KMS-11 (cell line): ENCODE results near the gene KIAA0825.

Experiments
- H2AFZ ChIP-seq: fragments of 200-600 bp; sonication (generic); 2 replicates; pipeline ENCODE4 v1.6.1; 2016; ENCODE audit warnings: antibody characterized with exemption, mixed run types, low read depth
- H3K27ac ChIP-seq: fragments of 200-600 bp; sonication (generic); 2 replicates; pipeline ENCODE4 v1.6.1; 2016; ENCODE audit warnings: mild to moderate bottlenecking, mixed run types
- H3K27me3 ChIP-seq: fragments of 200-600 bp; sonication (generic); 2 replicates; pipeline ENCODE4 v1.6.1; 2017; ENCODE audit warnings: mild to moderate bottlenecking, low read depth, mixed run types, moderate library complexity; ENCODE audit not compliant: insufficient read depth
- H3K36me3 ChIP-seq: fragments of 200-600 bp; sonication (generic); 2 replicates; pipeline ENCODE4 v1.6.1; 2017; ENCODE audit warnings: mild to moderate bottlenecking, mixed run types; ENCODE audit not compliant: insufficient read depth
- H3K4me1 ChIP-seq: fragments of 200-600 bp; sonication (generic); 2 replicates; pipeline ENCODE4 v1.6.1; 2016; ENCODE audit warnings: mild to moderate bottlenecking, low read depth, mixed run types; ENCODE audit not compliant: poor library complexity, severe bottlenecking
- H3K4me2 ChIP-seq: fragments of 200-600 bp; sonication (generic); 2 replicates; pipeline ENCODE4 v1.7.0; 2016; ENCODE audit warnings: mild to moderate bottlenecking, mixed run types
- H3K4me3 ChIP-seq: fragments of 200-600 bp; sonication (generic); IDR thresholded peaks from 2 replicates; pipeline ENCODE4 v1.6.1; 2017; ENCODE audit warnings: low read depth, low read length, mixed read lengths; ENCODE audit not compliant: insufficient read depth
- H3K79me2 ChIP-seq: fragments of 200-600 bp; sonication (generic); 2 replicates; pipeline ENCODE4 v1.6.1; 2016; ENCODE audit warnings: low read depth, mixed run types; ENCODE audit not compliant: insufficient read depth
- H3K9ac ChIP-seq: fragments of 200-600 bp; sonication (generic); 2 replicates; pipeline ENCODE4 v1.6.1; 2016; ENCODE audit warnings: mild to moderate bottlenecking, mixed run types
- H4K20me1 ChIP-seq: fragments of 200-600 bp; sonication (generic); 2 replicates; pipeline ENCODE4 v1.6.1; 2016; ENCODE audit warnings: mild to moderate bottlenecking, mixed run types; ENCODE audit not compliant: insufficient read depth
- TF ChIP-seq, protein P1 (sequence below): fragments of 200-600 bp; sonication (generic); conservative IDR thresholded peaks from 2 replicates; pipeline ENCODE4 v1.6.1; 2017; ENCODE audit warnings: low read depth, mild to moderate bottlenecking, antibody characterized with exemption, low read length, moderate library complexity, mixed read lengths

KIAA0825 gene

DNA sequence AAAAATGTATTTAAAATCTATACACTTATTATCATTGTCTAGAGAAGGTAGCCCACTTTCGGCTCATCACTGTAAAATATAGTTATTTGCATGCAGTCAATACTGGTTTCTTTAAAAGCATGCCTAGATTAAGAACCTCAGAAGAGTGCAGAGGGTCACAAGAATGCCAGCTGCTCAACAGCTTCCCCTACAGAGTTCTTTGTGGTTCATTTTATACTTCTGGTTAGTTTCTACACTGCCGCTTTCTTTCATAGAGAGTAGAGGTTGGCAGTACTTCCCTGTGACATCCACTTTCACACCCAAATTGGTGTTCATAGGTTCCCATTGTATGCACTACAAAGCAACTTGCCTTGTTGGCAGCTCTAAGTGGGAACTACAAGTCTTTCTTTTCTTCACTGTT is 137.3 kb downstream of the KIAA0825 start:
- no peak overlapping the region for H3K27ac ChIP-seq
- H2AFZ ChIP-seq, result no peak overlapping the region
- TF ChIP-seq, protein P1, sequence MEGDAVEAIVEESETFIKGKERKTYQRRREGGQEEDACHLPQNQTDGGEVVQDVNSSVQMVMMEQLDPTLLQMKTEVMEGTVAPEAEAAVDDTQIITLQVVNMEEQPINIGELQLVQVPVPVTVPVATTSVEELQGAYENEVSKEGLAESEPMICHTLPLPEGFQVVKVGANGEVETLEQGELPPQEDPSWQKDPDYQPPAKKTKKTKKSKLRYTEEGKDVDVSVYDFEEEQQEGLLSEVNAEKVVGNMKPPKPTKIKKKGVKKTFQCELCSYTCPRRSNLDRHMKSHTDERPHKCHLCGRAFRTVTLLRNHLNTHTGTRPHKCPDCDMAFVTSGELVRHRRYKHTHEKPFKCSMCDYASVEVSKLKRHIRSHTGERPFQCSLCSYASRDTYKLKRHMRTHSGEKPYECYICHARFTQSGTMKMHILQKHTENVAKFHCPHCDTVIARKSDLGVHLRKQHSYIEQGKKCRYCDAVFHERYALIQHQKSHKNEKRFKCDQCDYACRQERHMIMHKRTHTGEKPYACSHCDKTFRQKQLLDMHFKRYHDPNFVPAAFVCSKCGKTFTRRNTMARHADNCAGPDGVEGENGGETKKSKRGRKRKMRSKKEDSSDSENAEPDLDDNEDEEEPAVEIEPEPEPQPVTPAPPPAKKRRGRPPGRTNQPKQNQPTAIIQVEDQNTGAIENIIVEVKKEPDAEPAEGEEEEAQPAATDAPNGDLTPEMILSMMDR, result no peak

DNA sequence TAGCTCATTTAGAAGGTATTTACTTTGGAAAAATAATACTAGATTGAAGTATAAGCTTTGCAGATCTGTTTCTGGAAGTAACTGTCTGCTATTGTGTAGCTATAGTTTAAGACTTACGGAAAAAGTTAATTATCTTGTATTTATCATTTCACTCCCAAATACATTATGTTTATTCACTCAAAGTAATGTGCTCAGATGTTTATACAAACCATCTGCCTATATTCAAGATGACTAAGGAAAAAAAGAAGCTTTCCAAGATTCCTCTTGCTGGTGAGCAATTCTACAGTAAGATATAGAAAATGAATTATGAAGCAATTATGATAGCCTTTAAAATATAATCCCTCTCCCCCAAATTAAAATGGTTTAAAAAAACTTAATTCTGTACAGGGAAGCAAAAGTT is 137.9 kb downstream of the KIAA0825 start:
- TF ChIP-seq, protein P1, result no peak
- no peaks in the 10 kb centered on the region for H3K79me2 ChIP-seq
- H3K36me3 ChIP-seq, result no peaks in the 10 kb centered on the region
- H3K4me2 ChIP-seq, result no peak overlapping the region
- no peak overlapping the region for H3K4me3 ChIP-seq
- no peaks in the 10 kb centered on the region for H3K27me3 ChIP-seq
- H3K9ac ChIP-seq, result no peak overlapping the region
- H3K4me1 ChIP-seq, result no peaks in the 10 kb centered on the region
- no peak overlapping the region for H3K27ac ChIP-seq
- no peaks in the 10 kb centered on the region for H4K20me1 ChIP-seq
- no peak overlapping the region for H2AFZ ChIP-seq

More for the DNA sequence above, 137.3 kb downstream of the KIAA0825 start:
- H3K27me3 ChIP-seq, result no peaks in the 10 kb centered on the region
- no peak overlapping the region for H3K4me2 ChIP-seq
- H3K4me3 ChIP-seq, result no peak overlapping the region
- H3K79me2 ChIP-seq, result no peaks in the 10 kb centered on the region
- H3K9ac ChIP-seq, result no peak overlapping the region
- no peaks in the 10 kb centered on the region for H4K20me1 ChIP-seq
- H3K36me3 ChIP-seq, result no peaks in the 10 kb centered on the region
- no peaks in the 10 kb centered on the region for H3K4me1 ChIP-seq

DNA sequence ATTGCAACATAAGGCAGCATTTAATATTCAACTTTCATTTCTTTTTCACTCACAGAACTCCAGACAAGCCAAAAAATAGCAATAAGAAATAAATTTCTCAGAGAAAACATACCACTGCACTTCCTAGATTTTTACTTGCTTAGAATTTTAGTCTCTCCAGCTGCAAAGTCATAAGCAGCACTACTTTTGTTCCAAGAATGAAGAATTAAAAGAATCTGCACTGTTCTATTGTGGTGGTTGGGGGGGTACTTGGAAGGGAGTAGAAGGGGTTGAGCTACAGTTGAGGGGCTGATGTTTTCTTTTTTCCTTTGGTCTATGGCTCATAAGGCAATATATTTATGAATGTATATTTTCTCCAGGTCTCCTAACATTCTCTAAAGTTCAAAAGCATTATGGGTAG is 144.5 kb downstream of the KIAA0825 start:
- H3K36me3 ChIP-seq, result no peaks in the 10 kb centered on the region
- H3K4me2 ChIP-seq, result no peak overlapping the region
- H3K9ac ChIP-seq, result no peak overlapping the region
- H3K27ac ChIP-seq, result no peak overlapping the region
- H3K4me3 ChIP-seq, result no peak overlapping the region
- no peaks in the 10 kb centered on the region for H3K27me3 ChIP-seq
- TF ChIP-seq, protein P1, result no peak
- H2AFZ ChIP-seq, result no peak overlapping the region
- no peaks in the 10 kb centered on the region for H3K4me1 ChIP-seq
- H4K20me1 ChIP-seq, result no peaks in the 10 kb centered on the region
- H3K79me2 ChIP-seq, result no peaks in the 10 kb centered on the region

DNA sequence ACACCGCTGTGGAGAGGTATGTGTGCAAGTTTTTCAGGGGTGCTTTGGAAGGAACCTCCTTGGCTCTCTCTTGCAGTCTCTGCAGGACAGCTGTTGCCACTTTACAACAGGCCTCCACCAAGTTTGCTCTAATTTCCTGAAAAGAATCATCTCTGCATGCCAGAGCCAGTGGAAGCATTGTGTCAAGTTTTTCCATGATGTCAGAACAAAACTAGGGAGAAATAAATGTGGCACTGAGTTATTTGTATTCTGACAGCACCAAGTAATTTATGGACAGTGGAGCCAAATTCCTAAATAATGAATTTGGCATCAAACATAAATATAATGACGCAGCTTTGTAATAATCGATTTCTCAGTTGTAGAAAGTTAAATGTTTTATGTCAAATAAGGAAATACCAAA is 146.9 kb downstream of the KIAA0825 start:
- Histone ChIP-seq H3K27me3 (no peaks in the 10 kb centered on the region), H3K4me2 (no peak overlapping the region), H3K36me3 (no peaks in the 10 kb centered on the region), H3K9ac (no peak overlapping the region), H3K79me2 (no peaks in the 10 kb centered on the region), H3K27ac (no peak overlapping the region), H2AFZ (no peak overlapping the region), H4K20me1 (no peaks in the 10 kb centered on the region), H3K4me3 (no peak overlapping the region), H3K4me1 (no peaks in the 10 kb centered on the region)
- TF ChIP-seq, protein P1, result no peak

DNA sequence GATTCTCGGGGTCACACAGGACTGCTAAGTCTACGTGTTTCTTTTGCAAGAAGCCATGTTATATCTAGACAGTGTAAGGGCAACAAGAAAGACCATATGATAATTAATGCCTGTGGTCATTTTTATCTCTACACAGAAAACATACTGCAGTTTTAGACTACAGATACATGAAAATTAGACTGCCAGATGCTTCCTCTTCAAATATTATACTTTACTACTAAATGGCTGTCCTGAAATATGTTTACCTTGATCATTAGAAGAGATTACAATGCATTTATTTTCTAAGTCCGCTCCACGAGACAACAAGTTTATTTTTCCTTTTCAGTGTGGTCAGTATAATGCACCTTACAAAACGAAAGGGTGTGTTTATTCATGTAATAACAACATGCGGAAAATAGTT is 147.6 kb downstream of the KIAA0825 start:
- TF ChIP-seq, protein P1, result no peak
- Histone ChIP-seq H3K79me2 (no peaks in the 10 kb centered on the region), H3K4me3 (no peak overlapping the region), H3K36me3 (no peaks in the 10 kb centered on the region), H3K27ac (no peak overlapping the region), H3K9ac (no peak overlapping the region), H3K27me3 (no peaks in the 10 kb centered on the region), H3K4me2 (no peak overlapping the region), H3K4me1 (no peaks in the 10 kb centered on the region), H4K20me1 (no peaks in the 10 kb centered on the region), H2AFZ (no peak overlapping the region)
